K562 (cell line): ENCODE data around the gene DGKZ. TPM values are rescaled to one million over a fixed set of nuclear protein-coding genes. Genes with fewer than 3 reads are reported as not detected.

ENCODE experiments used
- ARID4B ChIP-seq: sonication (generic); formaldehyde crosslinking; IDR thresholded peaks from 2 replicates; pipeline ENCODE4 v1.8.0; 2022; ENCODE audit warnings: mild to moderate bottlenecking, missing genetic modification reagents
- ATF3 ChIP-seq, 2 experiments: fragments of 450-650 bp in 1 of 2; sonication (generic) in 1 of 2; formaldehyde crosslinking in 1 of 2; IDR thresholded peaks in 1 of 2; conservative IDR thresholded peaks in 1 of 2; 2 replicates each; pipeline versions ENCODE4 v1.6.1 to v1.8.1; 2016 to 2023; ENCODE audit warnings: mild to moderate bottlenecking in 2 of 2, moderate library complexity in 2 of 2, inconsistent platforms in 1 of 2, missing genetic modification reagents in 1 of 2
- ELF1 ChIP-seq: fragments of 200-800 bp; sonication (Bioruptor generic); IDR thresholded peaks from 2 replicates; pipeline ENCODE4 v1.6.1; 2016; ENCODE audit warnings: missing genetic modification characterization, missing compliant biosample characterization
- EZH2 ChIP-seq: IDR thresholded peaks from 2 replicates; pipeline ENCODE4 v1.6.1; 2012; ENCODE audit warnings: low read depth, mild to moderate bottlenecking, inconsistent platforms, low read length, borderline replicate concordance
- FOXK2 ChIP-seq, 2 experiments: fragments of 450-650 bp; IDR thresholded peaks in 1 of 2; conservative IDR thresholded peaks in 1 of 2; 2 replicates each; pipeline ENCODE4 v1.6.1; 2016; ENCODE audit warnings: low read depth in 2 of 2, mild to moderate bottlenecking in 1 of 2
- HBP1 ChIP-seq: fragments of 450-650 bp; formaldehyde crosslinking; IDR thresholded peaks from 2 replicates; pipeline ENCODE4 v1.4.0; 2022; ENCODE audit warnings: missing genetic modification characterization
- HNRNPLL ChIP-seq: fragments of 200-400 bp; formaldehyde crosslinking; IDR thresholded peaks from 2 replicates; pipeline ENCODE4 v1.6.1; 2017; ENCODE audit warnings: low read length, low read depth, mild to moderate bottlenecking; ENCODE audit not compliant: poor library complexity, severe bottlenecking
- IRF2 ChIP-seq: sonication (generic); formaldehyde crosslinking; IDR thresholded peaks from 2 replicates; pipeline ENCODE4 v1.8.1; 2022; ENCODE audit warnings: mild to moderate bottlenecking, missing genetic modification reagents
- KLF13 ChIP-seq: fragments of 450-650 bp; IDR thresholded peaks from 2 replicates; pipeline ENCODE4 v1.6.1; 2016; ENCODE audit warnings: missing genetic modification characterization, low read depth, mild to moderate bottlenecking, missing compliant biosample characterization, moderate library complexity, borderline replicate concordance
- NFE2 ChIP-seq: IDR thresholded peaks from 2 replicates; pipeline ENCODE4 v1.6.1; 2014; ENCODE audit warnings: antibody characterized with exemption, low read depth
- PHB ChIP-seq: fragments of 250-450 bp; sonication (Bioruptor Pico); IDR thresholded peaks from 2 replicates; pipeline ENCODE4 v1.5.0; 2021
- RAD21 ChIP-seq, 2 experiments: fragments of 250-450 bp in 1 of 2; fragments of 450-650 bp in 1 of 2; sonication (Bioruptor Pico) in 1 of 2; formaldehyde crosslinking in 1 of 2; IDR thresholded peaks in 1 of 2; conservative IDR thresholded peaks in 1 of 2; 2 replicates each; pipeline versions ENCODE4 v1.4.0 to v1.8.0; 2020 to 2022; ENCODE audit warnings: mild to moderate bottlenecking in 2 of 2, moderate library complexity in 1 of 2
- SP1 ChIP-seq: sonication (generic); formaldehyde crosslinking; IDR thresholded peaks from 2 replicates; pipeline ENCODE4 v1.8.1; 2022; ENCODE audit warnings: mild to moderate bottlenecking, missing genetic modification reagents
- VEZF1 ChIP-seq: fragments of 200-800 bp; sonication (Bioruptor generic); IDR thresholded peaks from 2 replicates; pipeline ENCODE4 v1.6.1; 2017; ENCODE audit warnings: missing genetic modification characterization, missing compliant biosample characterization
- ZNF124 ChIP-seq: sonication (generic); formaldehyde crosslinking; IDR thresholded peaks from 2 replicates; pipeline ENCODE4 v1.8.1; 2022; ENCODE audit warnings: missing genetic modification reagents
- ZNF143 ChIP-seq: sonication (generic); formaldehyde crosslinking; IDR thresholded peaks from 2 replicates; pipeline ENCODE4 v1.9.0; 2022; ENCODE audit warnings: mild to moderate bottlenecking, missing genetic modification reagents
- ZNF551 ChIP-seq: fragments of 250-450 bp; sonication (Bioruptor Pico); IDR thresholded peaks from 2 replicates; pipeline ENCODE4 v1.5.0; 2021; ENCODE audit warnings: mild to moderate bottlenecking, moderate library complexity
- ZSCAN32 ChIP-seq: fragments of 450-650 bp; formaldehyde crosslinking; IDR thresholded peaks from 2 replicates; pipeline ENCODE4 v1.4.0; 2020; ENCODE audit warnings: mild to moderate bottlenecking, moderate library complexity
- polyA plus RNA-seq, 8 experiments: library from polyadenylated mRNA; depleted of rRNA in 4 of 8; stranded (reverse) in 5 of 8; unstranded in 3 of 8; fragments of >200 nt; fragmentation: Nextera tagmentation in 2 of 8; fragmentation: Illumina TruSeq in 1 of 8; extraction: Ambion mirVana in 2 of 8; extraction: Trizol in 1 of 8; gene quantifications; 2 replicates each; pipeline versions ENCODE4 v1.2.1 to v1.2.3, GENCODE V29; 2011 to 2014; ENCODE audit warnings: inconsistent platforms in 1 of 8, missing spikeins in 1 of 8
- total RNA-seq, 7 experiments: library from RNA; depleted of rRNA in 6 of 7; stranded (reverse); fragments of >200 nt in 6 of 7; fragmentation: Illumina TruSeq in 2 of 7; extraction: Trizol in 2 of 7; gene quantifications; 2 replicates each; pipeline versions ENCODE4 v1.2.1 to v1.2.3, GENCODE V29; 2011 to 2021; ENCODE audit warnings: low replicate concordance in 1 of 7

The DGKZ gene
- total and polyA plus RNA-seq, 9 of the 15 experiments (the other 6 are each of a cell fraction or from before 2014, with no cell fraction given) = 0.51 to 100 (median 44.2) TPM

- peak; percentile 50 to 77 for TF ChIP-seq RAD21 (CRISPR knock-in tag; conservative IDR thresholded peaks at IDR 0.05 in 1 of 2, IDR thresholded peaks at IDR 0.05 in 1 of 2)
- TF ChIP-seq PHB = no peak
- TF ChIP-seq HNRNPLL = no peak
- no peak for TF ChIP-seq ZSCAN32 (CRISPR knock-in tag)
- 0 out of 2 replicates have a peak, but pooled peaks have one; percentile 15 for TF ChIP-seq NFE2
- peak; percentile 71 for TF ChIP-seq VEZF1 (CRISPR knock-in tag)
- TF ChIP-seq ZNF551 (CRISPR knock-in tag) = no peak
- peak; percentile 61; the same call in 1 of the 2 replicates for TF ChIP-seq KLF13 (tag)
- 0 out of 2 replicates have a peak, but pooled peaks have one; percentile 10 for TF ChIP-seq HBP1 (CRISPR knock-in tag)
- TF ChIP-seq ELF1 = peak; percentile 96
- TF ChIP-seq IRF2 (CRISPR knock-in tag) = peak; percentile 45; the same call in 1 of the 2 replicates
- no peak for TF ChIP-seq FOXK2 (conservative IDR thresholded peaks at IDR 0.05 in 1 of 2, IDR thresholded peaks at IDR 0.05 in 1 of 2; ENCODE audit: low read depth in 2 of 2)
- TF ChIP-seq SP1 (CRISPR knock-in tag) = peak; percentile 84
- TF ChIP-seq EZH2 = no peak
- TF ChIP-seq ARID4B (CRISPR knock-in tag) = no peak; the same call in 1 of the 2 replicates
- no peak for TF ChIP-seq ZNF143 (CRISPR knock-in tag)
- TF ChIP-seq ZNF124 (CRISPR knock-in tag) = no peak
- TF ChIP-seq ATF3 (IDR thresholded peaks at IDR 0.05) = no peak
- TF ChIP-seq ATF3 (CRISPR knock-in tag; conservative IDR thresholded peaks at IDR 0.05) = no peak
Measured at GRCh38 chr11:46346886-46347636, at the start of gene DGKZ (continued).
